ENCODE data around the gene KIAA0319L. TPM values are rescaled to one million over a fixed set of nuclear protein-coding genes. Genes with fewer than 3 reads are reported as not detected.

Gene KIAA0319L
- total RNA-seq, 1 experiment from 2014 or later: 70.0 TPM

DNA sequence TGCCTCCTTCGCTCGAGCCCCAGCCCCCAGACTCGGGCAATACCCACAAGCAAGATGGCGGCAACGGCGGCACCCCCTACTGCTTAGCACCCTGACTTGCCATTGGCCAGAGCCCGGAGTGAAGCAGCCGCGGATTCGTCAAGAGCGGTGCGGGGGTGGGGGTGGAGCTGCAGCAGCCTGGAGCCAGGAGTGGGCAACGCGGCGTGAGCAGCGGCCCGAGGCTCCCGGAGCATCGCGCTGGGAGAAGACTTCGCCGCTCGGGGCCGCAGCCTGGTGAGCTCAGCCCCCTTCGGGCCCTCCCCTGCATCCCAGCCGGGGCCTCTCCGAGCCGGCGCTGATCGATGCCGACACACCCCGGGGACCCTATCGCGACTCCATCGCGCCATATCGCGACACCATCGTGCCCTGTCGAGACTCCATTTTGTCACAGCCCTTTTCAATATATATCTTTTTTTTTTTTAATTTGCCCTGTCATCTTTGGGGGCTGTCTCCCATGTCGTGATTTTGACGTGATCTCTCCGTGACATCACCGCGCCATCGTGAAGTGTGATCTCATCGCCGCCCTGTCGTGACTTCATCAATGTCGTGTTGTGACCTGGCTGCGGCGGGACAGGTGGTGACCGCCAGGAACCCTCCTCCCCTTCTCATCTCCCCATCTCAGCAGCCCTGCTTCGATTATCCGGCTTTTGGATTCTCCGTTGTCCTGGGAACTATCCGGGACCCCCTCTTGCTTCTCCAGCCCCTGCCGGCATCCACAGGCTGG lies 589 bp upstream of the KIAA0319L start, which contains the start of gene NCDN:
NCDN (plus strand) TSS at position 189 of the 763 bp plus-strand sequence; CDS start at position 581, 392 bp downstream.
- H3K36me3 Mint-ChIP-seq: peaks cover 22% of the 10 kb centered on the region
- peak within 1 kb of the TSS; percentile 96 for H3K27ac Mint-ChIP-seq
- TF ChIP-seq KAT7 (CRISPR knock-in tag; IDR thresholded peaks at IDR 0.05; ENCODE audit: borderline replicate concordance): peak; percentile 46; the same call in 1 of the 2 replicates
- TF ChIP-seq TCF7 (CRISPR knock-in tag; IDR thresholded peaks at IDR 0.05; ENCODE audit: low read depth): no peak
- TF ChIP-seq, protein P1, sequence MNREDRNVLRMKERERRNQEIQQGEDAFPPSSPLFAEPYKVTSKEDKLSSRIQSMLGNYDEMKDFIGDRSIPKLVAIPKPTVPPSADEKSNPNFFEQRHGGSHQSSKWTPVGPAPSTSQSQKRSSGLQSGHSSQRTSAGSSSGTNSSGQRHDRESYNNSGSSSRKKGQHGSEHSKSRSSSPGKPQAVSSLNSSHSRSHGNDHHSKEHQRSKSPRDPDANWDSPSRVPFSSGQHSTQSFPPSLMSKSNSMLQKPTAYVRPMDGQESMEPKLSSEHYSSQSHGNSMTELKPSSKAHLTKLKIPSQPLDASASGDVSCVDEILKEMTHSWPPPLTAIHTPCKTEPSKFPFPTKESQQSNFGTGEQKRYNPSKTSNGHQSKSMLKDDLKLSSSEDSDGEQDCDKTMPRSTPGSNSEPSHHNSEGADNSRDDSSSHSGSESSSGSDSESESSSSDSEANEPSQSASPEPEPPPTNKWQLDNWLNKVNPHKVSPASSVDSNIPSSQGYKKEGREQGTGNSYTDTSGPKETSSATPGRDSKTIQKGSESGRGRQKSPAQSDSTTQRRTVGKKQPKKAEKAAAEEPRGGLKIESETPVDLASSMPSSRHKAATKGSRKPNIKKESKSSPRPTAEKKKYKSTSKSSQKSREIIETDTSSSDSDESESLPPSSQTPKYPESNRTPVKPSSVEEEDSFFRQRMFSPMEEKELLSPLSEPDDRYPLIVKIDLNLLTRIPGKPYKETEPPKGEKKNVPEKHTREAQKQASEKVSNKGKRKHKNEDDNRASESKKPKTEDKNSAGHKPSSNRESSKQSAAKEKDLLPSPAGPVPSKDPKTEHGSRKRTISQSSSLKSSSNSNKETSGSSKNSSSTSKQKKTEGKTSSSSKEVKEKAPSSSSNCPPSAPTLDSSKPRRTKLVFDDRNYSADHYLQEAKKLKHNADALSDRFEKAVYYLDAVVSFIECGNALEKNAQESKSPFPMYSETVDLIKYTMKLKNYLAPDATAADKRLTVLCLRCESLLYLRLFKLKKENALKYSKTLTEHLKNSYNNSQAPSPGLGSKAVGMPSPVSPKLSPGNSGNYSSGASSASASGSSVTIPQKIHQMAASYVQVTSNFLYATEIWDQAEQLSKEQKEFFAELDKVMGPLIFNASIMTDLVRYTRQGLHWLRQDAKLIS (CRISPR knock-in tag; IDR thresholded peaks at IDR 0.05; ENCODE audit: borderline replicate concordance): no peak; the same call in 1 of the 2 replicates
- TF ChIP-seq SP1 (CRISPR knock-in tag; conservative IDR thresholded peaks at IDR 0.05): peak; percentile 91
- TF ChIP-seq NR2C2 (CRISPR knock-in tag; IDR thresholded peaks at IDR 0.05): peak; percentile 94
- TF ChIP-seq, protein P2, sequence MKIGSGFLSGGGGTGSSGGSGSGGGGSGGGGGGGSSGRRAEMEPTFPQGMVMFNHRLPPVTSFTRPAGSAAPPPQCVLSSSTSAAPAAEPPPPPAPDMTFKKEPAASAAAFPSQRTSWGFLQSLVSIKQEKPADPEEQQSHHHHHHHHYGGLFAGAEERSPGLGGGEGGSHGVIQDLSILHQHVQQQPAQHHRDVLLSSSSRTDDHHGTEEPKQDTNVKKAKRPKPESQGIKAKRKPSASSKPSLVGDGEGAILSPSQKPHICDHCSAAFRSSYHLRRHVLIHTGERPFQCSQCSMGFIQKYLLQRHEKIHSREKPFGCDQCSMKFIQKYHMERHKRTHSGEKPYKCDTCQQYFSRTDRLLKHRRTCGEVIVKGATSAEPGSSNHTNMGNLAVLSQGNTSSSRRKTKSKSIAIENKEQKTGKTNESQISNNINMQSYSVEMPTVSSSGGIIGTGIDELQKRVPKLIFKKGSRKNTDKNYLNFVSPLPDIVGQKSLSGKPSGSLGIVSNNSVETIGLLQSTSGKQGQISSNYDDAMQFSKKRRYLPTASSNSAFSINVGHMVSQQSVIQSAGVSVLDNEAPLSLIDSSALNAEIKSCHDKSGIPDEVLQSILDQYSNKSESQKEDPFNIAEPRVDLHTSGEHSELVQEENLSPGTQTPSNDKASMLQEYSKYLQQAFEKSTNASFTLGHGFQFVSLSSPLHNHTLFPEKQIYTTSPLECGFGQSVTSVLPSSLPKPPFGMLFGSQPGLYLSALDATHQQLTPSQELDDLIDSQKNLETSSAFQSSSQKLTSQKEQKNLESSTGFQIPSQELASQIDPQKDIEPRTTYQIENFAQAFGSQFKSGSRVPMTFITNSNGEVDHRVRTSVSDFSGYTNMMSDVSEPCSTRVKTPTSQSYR (CRISPR knock-in tag; IDR thresholded peaks at IDR 0.05): peak; percentile 85
- 0 out of 2 replicates have a peak, but pooled peaks have one; percentile 53 for TF ChIP-seq TP53 (CRISPR knock-in tag; IDR thresholded peaks at IDR 0.05)
- TF ChIP-seq ATF6 (CRISPR knock-in tag; IDR thresholded peaks at IDR 0.05): no peak
- no peak for TF ChIP-seq ATF1 (CRISPR knock-in tag; IDR thresholded peaks at IDR 0.05)
- TF ChIP-seq MAX (CRISPR knock-in tag; IDR thresholded peaks at IDR 0.05): peak; percentile 87
- no peak for TF ChIP-seq CREM (CRISPR knock-in tag; IDR thresholded peaks at IDR 0.05)
- TF ChIP-seq ZNF317 (CRISPR knock-in tag; IDR thresholded peaks at IDR 0.05; ENCODE audit: borderline replicate concordance, low read depth): no peak
- no peak for TF ChIP-seq CREB1 (CRISPR knock-in tag; IDR thresholded peaks at IDR 0.05)
- TF ChIP-seq FOXK1 (CRISPR knock-in tag; IDR thresholded peaks at IDR 0.05): peak; percentile 43; the same call in 1 of the 2 replicates
- peak; percentile 100 for TF ChIP-seq NFYB (CRISPR knock-in tag; conservative IDR thresholded peaks at IDR 0.05; ENCODE audit: low read depth)
- peak; percentile 65 for TF ChIP-seq GABPB1 (CRISPR knock-in tag; IDR thresholded peaks at IDR 0.05)
- peak; percentile 27; the same call in 1 of the 2 replicates for TF ChIP-seq ZNF232 (CRISPR knock-in tag; IDR thresholded peaks at IDR 0.05)
- TF ChIP-seq MYBL2 (CRISPR knock-in tag; IDR thresholded peaks at IDR 0.05): peak; percentile 15; the same call in 1 of the 2 replicates
- POLR2A ChIA-PET: interaction anchor here (0.5 to 1.9 kb wide), 5 partner anchors 15 to 278 kb away, joined by 3 to 9 read pairs (median 4); partner anchors contain the start of genes CLSPN and TFAP2E
- no peaks in the 10 kb centered on the region for H3K27me3 Mint-ChIP-seq (ENCODE audit: low read depth)
- CTCF ChIA-PET: interaction anchor here (0.6 to 1.5 kb wide), 7 partner anchors 9 to 589 kb away, joined by 3 to 6 read pairs (median 4); partner anchors contain the start of gene CLSPN
- H3K4me3 Mint-ChIP-seq: peak within 1 kb of the TSS; percentile 98
- DNase-seq (ENCODE audit: low spot score) (peak; percentile 98), ATAC-seq (peak; percentile 80)
- H3K9me3 Mint-ChIP-seq: no peaks in the 10 kb centered on the region
- peaks cover 41% of the 10 kb centered on the region for H3K4me1 Mint-ChIP-seq
